NCI-H774 (cell line): ENCODE results near the gene SENP8.

Experiments used
- DNase-seq: peaks from one replicate; lab custom pipeline; 2025; lab: John Stamatoyannopoulos, UW

SENP8 gene

DNA sequence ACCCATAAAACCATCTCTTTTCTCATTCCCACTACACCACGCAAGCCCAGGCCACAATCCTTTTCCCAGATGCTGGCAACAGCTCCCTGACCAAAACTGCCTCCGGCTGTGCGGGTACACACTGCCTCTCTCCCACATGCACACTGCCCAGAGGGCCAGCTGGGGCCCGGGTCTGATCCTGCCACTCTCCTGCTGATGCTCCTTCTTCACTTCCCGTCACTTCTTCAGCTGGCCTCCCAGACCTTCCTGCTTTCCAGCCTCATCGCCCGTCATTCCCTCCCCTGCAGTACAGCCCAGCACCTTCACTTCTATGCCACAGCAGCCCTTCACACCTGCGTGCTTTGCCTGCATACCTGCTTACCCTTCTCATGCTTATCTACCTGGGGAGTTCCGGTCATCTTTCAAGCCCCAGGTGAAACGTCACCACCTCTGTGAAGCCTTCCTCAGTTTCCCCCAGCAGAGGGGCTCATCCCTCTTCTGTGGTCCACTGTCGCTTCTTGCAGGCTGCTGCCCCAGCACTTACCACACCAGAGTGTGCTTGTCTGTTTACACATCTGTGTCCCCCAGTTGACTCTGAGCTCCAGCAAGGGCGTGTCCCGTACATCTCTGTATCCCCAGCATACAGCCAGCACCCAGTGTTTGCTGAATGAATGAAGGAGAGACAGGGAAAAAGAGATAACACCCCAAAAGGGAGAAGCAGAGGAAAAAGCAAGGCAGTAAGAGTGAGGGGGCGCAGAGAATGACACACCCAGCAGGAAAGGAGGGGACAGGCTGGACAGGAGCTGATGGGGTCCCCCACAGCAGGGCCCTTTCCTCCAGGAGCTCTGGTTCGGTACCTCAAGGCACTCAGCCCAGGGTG lies 57.2 kb downstream of the SENP8 start:
- no peak for DNase-seq

DNA sequence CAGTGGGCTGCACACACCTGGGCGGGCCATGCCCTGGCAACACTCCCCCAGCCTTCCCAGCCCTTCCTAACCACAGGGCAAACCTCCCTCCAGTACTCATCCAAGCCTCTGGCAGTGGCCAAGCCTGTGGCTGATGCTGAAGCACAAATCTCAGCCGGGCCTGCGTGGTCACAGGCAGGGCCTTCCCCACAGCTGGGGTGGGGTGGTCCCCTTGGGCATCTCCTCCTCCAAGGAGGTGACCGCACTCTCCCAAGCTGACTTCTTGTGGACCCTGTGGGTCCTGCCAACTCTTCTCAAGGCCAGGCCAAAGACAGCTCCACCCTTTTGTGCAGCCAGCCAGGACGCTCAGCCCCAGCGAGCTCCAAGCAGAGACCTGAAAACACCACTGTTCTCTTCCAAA lies 58.0 kb downstream of the SENP8 start:
- DNase-seq = no peak

DNA sequence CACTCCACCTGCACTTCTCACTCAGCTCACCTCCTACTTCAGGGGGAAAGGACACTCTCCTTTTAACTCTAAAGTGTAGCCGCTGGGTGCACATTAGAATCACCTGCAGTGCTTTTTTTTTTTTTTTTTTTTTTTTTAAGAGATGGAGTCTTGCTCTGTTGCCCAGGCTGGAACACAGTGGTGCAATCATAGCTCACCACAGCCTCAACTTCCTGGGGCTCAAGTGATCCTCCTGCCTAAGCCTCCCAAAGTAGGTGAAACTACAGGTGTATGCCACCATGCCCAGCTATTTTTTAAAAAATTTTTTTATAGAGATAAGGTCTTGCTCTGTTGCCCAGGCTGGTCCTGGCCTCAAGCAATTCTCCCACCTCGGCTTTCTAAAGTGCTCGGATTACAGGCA lies 58.5 kb downstream of the SENP8 start:
- DNase-seq = no peak

DNA sequence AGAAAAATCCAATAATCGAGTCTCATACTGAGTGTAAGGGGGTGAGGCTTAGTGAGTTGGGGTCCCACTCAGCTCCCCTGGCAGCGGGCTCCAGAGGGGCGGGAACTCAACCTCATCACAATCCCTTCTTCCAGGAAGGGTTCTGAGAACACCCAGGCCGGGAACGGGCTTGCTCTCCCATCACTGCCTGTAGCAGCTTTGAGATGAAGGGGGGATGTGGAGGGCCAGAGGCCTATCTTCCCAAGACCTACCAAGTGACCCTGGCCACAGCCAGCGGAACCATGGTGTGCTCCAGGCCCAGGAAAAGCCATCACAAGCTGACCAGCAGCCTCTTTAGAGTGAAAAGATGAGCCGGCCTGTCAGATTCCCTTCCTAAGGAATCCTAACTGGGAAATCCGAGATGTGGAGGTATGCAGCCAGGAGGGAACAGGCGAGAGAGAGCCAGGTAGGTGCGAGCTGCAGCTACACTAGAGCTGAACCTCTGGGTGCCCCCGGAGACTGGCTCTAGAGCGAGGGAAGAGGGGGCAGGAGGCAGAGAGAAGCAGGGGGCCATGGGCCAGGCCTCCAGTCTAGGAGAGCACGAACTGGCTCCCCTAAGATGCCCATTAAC lies 60.9 kb downstream of the SENP8 start:
- no peak for DNase-seq

DNA sequence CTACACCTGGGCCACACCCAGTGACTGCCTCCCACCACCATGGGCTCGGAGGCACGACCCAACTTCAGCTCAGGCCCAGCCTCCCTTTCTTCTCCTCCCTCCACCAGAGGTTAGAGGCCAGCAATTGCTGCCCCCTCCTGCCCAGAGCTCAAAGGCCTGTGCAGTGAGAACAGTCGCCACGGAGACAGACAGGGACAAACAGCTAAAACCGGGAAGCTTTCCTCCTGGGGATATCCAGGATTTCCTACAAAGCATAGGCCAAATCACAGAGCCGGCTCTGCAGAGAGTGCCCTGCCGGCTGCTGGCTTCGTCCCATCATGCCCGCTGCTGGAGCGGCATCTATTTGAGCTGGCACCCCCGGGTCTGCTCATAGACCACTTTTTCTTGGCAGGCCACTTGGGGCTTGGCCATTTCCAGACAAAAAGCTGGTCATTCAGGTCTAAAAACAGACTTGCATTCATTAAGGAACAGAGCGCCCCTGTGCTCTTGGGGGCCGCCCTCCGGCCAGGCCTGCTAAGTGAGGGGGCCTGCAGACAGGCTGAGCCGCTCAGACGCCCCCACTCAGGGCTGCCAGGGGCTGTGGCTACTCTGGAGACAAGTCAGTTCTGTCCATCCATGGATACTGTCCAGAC lies 61.9 kb downstream of the SENP8 start:
- no peak for DNase-seq

DNA sequence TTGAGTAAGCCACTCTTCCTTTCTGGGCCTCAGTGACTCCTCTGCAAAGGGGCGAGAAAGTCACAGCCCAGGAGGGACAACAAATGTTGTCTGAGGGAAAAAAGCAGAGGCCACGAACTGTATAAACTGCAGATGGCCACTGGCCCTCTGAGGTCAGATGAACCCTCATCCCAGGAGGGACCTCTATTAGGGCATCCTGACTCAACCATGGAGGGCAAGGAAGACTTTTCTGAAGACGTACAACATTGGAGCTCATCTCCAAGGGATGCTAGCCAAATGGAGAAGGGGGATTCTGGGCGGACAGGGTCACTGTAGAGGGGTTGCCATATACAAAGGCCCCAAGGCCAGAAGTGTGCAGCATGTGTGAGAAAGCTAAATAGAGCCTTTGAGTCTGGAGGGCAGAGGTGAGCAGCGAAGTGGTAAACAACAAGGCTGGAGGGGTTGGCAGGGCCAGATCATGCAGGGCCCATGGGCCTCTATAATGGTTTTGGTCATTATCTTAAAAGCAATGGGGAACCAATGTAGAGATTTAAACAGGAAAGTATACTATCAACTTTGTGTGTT lies 62.6 kb downstream of the SENP8 start:
- no peak for DNase-seq

DNA sequence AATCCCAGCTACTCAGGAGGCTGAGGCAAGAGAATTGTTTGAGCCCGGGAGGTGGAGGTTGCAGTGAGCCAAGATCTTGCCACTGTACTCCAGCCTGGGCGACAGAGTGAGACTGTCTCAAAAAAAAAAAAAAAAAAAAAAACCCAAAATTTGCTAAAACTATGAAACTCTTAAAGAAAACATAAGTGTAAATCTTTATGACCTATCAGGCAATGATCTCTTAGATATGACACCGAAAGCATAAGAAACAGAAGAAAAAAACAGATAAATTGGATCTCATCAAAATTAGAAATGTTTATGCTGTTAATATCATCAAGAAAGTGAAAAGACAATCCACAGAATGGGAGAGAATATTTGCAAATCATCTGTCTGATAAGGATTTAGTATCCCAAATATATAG lies 64.0 kb downstream of the SENP8 start:
- DNase-seq = no peak

DNA sequence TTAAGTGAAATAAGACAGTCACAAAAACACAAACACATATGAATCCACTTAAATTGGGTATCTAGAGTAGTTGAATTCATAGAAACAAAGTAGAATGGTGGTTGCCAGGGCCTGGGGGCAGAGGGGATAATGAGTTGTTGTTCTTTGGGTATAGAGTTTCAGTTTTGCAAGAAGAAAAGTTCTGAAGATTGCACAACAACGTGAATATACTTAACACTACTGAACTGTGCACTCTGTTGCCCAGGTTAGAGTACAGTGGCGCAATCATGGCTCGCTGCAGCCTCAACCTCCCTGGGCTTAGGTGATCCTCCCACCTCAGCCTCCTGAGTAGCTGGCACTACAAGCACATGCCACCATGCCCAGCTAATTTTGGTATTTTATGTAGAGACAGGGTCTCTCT lies 64.5 kb downstream of the SENP8 start:
- no peak for DNase-seq

DNA sequence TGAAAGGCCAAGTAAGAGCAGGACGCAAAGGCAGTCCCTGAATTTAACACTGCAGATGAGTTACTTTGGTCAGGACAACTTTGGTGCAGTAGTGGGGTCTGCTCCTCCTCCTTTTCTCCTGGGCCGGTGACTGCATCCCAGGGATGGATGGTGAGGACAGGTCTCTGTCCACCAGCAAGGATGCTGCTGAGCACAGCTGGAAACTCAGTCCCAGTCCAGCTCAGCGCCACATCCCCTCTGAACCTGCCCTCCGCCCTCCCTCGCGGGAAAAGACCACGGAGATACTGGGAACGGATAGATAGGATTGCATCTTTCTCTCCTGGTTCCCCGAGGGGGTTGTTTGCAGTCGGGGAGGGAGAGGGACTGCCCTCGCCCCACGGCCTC lies 65.6 kb downstream of the SENP8 start:
- DNase-seq = no peak

DNA sequence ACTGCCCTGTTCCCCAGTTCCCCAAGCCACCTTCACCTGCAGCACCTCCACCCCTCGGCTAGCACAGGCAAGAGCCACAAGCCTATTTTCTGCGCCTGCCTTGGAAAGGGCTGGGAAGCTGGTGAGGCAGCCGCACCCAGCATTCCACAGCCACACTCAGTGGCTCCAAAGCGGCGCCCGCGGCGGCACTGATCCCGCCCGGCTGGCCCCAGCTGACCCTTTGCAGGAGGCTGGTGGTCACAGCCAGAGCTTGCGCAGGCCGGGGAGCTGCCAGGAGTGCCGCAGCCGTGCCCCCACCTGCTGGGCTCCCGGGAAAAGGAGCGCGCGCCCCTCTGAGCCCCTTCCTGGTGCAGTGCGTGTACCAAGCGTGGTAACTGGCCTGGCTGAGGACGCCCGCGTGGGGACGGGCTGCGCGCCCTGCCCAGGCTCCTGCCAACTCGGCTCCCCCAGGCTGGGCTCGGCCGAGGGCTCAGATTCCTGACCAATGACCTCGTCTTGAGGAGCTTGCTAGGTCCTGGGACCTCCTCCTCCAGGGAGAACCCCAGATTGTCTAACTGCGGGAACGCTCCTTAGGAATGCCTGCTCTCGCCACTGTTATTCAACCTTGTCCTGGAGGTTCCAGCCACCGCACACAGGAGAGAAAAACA lies 66.1 kb downstream of the SENP8 start:
- no peak for DNase-seq

DNA sequence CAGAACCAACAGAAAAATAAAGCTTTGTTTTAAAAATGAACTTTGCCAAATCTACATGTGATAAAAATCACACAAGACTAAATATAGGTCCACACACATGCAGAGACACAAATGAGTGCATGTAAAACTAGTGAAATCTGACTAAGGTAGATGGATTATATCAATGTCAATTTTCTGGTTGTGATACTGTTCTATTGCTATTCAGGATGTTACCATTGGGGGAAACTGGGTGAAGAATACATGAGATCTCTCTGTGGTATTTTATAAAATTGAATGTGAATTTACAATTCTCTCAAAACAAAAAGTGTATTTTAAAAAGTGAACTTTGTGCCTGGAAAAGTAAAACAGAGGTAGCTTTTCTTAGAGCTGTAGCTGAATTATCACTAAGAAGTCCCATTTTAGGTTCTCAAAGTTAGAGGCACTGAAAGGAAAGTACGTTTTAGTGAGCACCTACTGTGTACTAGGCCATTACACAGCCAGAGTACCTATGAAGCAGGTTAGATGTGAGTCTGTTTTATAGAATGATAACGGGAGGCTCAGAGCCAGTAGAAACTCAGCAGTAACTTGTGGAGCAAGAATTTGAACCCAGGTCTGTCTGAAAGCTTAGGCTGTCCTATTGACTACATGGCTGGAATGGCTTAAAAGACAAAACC lies 71.2 kb downstream of the SENP8 start:
- DNase-seq = no peak

DNA sequence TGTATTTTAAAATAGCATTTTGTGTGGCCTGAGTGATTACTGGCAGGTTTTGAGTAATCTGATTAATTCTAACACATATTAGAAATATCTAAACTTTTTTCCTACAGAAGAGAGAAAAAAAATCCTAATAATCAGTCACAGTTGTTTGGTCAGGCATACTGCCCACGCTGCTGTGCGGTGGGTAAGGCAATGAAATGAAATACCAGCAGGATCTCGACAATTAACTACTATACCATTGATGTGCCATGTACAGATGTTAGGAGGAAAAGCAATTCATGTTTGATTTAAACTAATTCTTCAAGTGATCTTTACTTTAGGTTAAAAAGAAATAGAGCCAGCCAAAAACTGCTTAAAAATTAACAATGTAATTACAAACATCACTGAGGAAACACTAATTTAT lies 74.2 kb downstream of the SENP8 start:
- DNase-seq = no peak
